Medulla oblongata (tissue), 1 donor: ENCODE measurements around the gene DGKK.
"Not testable (repeated sequence)": the region's sequence is repeated elsewhere in the genome, so short reads cannot be mapped to it uniquely, and the experiment has no call there.

Source experiments
- DNase-seq: peaks from one replicate; pipeline ENCODE4 v3.0.0-alpha.2; 2015; ENCODE audit errors: extremely low spot score

The DGKK gene

DNA sequence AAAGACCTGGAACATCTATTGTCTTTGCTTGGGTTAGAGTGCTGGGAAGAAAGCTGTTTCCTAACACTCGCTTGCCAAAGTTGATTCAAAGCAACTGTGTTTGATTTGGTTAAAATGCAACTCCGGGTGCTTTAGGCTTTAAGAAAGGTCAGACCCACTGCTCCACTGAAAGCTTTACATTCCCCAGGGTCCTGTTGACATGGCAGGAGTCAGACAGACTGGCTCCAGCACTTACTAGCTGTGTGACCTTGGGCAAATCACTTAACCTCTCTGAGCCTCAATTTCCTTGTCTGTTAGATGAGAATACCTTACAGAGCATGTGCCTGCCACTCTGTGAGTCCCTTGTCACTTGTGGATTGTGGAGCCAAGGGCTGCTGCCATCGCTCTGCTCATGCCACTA, 39.0 kb downstream of the DGKK start:
- DNase-seq, result no peak

- no peak for DNase-seq
Observed at GRCh38 chrX:50430917-50431575, 39.6 kb downstream of the DGKK start.

DNA sequence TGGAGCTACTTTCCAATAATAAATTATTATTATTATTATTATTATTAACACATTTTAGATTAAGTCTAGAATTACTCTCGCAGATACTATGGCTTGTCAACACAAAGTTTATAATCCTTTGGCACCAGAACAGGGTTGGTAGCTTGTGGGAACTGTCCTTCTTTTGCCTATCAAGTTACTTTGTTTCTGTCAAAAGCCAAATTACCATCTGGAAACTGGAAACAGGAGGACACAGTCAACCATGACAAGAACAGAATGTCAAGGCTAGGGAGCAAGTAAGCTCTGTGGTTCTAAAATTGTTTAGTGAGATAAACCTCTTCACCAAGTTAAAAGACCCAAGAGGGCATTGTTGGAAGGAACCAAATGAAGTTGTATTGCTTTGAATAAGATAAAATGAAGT, 42.5 kb downstream of the DGKK start:
- DNase-seq, result no peak

DNA sequence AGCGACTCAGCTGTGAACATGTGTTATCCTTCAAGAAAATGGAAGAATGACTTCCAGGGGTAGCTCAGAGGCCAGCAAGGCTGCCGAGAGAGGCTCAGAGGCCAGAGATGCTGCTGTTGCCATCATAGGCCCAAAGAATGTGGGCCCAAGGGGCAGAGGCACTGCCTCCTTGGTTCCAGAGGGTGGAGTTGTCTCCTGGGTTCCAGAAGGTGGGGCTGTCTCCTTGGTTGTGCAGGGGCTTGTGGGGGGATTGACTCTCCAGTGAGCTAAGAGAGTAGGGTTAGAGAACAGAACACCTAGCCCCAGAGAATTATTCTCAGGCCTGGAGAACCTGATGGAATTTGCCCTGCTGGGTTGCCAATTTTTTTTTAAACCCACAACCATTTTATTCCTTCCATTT, 62.6 kb downstream of the DGKK start:
- no peak for DNase-seq

DNA sequence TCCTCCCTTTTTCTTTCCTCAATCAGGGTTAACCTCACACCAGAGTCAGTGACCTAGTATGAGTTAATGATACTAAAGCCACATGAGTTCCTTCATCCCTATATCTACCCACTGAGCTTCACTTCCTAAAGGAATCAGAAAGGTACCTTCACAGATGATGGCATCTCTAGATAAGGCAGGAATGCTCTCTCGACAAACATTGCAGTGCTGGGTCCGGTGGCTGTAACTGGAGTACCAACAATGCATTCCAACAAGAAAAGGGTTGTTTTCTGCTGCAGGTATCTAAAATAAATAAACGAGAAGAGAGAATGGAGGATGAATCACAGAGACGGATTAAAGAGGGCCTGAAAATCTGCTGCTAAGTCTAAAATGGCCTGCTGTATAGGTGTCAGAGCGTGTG, 66.7 kb downstream of the DGKK start:
- DNase-seq, result no peak

DNA sequence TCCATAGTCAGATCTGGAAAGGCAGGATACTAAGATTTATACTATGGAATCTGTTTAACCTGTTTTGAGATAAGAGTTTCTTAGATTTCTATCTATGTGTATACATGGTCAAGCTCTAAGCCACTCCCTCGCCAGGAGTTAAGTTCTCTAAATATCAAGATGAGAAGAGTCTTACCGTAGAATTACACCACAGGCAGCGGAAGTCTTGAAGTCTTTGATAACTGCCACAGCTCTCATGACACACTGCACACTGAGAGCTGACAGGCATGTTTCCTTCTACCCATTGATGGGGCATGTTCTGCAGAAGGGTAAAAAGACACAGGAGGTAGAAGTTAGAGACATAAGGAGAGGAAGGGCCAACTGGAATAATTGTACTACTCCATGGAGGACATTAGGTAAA, 67.7 kb downstream of the DGKK start:
- no peak for DNase-seq

DNA sequence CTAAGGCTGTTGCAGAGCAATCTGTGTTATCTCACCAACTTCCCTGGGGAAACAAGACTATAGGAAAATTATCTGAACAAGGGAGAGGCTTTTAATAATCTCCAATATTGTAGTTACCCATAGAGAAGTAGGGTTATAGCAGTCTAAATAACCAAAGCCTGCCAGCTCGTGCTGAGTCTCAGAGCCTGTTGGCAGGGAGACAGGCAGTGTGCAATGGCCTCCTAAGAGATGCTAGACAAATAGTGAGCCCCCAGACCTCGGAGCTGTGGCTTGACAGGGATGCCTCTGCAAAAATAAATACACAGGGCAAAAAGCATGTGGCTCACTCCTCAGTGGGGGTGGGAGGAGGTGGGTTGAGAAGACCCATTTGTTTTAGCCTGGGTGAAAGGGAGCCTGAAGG, 76.7 kb downstream of the DGKK start:
- DNase-seq, result no peak

DNA sequence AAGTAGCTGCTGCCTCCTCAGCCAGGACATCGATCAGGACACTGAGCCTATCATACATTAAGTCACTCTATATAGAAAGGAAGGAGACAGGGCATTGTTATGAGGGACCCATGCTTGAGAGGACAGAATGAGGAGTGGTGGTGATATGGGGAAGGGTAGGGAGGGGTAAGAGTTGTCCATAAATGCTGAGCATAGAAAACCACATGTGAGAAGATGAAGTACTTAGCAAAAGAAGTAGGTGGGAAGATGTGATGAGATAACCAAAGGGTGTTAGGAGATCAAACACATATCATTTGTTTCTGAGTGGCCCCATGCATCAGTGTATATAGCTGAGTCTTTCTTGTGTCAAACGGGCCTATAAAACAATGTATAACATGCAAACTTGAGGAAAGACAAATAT, 84.1 kb downstream of the DGKK start:
- no peak for DNase-seq

GRCh38 chrX:50381729-50382415, 88.8 kb downstream of the DGKK start:
- no peak for DNase-seq

DNA sequence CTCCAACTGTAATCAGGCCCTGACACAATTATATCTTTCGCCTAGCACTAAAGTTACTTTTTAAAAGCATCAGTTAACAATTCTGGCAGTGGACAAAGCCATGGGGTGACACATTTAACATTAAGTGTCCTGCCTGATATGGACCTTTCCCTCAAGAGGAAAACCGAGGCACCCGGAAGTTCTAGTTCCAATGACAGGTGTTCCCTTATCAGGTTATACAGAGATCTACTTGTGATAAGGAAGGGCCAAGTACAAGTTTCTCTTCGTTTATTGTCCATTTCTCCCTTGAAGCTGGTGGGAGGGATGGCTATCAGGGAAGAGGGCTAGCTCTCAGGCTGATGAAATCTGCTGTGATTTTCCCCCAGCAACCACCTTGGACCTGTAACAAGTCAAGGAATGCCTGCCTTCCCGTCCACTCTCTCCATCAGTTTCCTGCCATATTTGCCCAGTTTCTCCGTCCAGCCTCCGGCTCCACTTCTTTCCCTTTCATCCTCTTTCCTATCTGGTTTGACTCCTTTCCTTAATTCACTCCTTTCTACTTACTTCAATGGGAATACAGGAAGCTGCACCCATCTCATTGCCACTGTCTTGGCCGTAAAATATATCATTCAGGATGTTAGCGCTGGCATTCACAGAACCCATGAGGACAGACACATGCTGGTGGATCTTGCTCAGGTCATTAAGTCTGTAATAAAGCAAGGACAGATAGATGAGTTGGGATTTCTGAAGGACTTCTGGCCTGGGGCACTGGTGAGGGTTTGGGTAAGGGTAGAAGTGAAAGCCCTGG, 95.0 kb downstream of the DGKK start:
- DNase-seq, result no peak

DNA sequence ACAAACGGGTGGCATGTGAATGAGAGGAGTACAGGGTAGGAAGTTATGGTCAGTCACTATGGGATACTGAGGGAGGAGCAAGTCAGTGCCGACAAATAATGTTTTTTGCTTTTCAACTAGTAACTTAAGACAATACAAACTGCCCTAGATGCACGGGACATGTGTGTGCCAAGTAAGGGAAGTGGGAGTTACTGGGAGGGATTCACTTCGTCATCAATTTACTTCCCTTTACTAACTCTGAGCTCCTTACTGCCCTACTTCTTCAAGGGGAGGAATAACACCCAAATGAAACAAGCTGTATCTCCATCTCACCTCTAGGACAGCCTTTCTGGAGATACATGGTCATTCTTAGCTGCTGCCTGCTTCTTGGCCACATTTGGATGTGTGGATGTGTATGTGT, 97.7 kb downstream of the DGKK start:
- DNase-seq, result no peak

GRCh38 chrX:50343917-50344316, 126.7 kb downstream of the DGKK start:
- no peak for DNase-seq

DNA sequence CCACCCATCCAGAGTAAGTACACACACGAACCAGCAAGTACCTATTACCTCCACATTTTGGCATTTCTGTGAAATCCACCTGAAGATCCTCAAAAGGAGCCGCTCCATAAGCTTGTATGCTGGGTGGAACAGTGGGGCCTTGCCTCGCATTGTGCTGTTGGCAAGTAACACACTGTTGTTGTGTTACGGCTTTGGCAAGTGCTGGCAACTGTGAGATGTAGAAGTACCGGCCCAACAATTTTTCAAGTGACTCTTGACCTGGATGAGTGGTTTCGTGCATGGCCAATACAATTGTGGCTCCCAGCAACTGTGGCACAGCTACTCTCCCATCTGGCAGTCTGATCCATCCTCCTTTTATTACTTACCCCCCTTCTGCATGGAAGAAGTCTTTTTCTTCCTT, 137.3 kb downstream of the DGKK start:
- DNase-seq, result no peak

DNA sequence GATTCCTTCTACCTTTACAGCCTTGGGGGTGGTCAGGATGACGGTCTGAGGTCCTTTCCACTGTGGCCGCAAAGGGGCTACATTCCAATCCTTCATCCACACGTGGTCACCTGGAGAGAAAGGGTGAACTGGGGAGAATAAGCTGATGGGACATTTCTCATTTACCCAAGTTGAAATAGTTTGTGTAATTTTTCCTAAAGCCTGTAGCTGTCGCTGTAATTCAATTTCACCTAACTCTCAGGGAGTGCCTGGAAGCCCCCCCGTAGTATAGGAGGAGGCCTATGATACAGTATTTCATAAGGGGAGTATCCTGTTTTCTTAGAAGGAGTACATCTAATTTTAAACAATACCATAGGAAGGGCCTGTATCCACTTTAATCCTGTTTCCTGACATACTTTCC, 138.0 kb downstream of the DGKK start:
- DNase-seq, result not testable (repeated sequence)

DNA sequence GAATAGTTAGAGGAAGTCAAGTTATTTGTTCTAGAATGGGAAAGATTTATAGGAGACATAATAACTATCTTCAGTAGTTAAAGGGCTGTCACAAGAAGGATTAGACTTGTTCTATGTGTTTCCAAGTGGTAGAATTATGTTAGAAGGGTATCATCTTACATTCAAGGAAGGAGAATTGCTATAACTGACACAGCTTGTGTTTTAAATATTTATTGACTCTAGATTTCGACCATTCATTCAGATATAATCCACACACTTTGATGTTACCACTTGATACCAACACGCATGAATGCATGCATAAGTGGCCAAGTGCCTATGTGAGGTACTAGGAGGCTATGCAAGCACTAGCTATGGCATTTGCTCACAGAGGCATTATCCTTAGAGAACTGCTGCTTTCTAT, 143.4 kb downstream of the DGKK start:
- DNase-seq, result no peak
